Tibial artery (tissue), 4 donors: Measurements from ENCODE around the gene ATP5PD.
A peak's percentile ranks its signal among the peaks of the same experiment; 100 is the strongest.

Experiments used
- DNase-seq, 2 donors: peaks; one replicate each; pipeline ENCODE4 v3.0.0-alpha.2; 2019
- H3K27ac ChIP-seq, 2 donors: fragments of 200-600 bp; sonication (generic) in 1 of 2; 1 replicate in 1 of 2; 2 replicates in 1 of 2; pipeline ENCODE4 v1.5.1; 2018 to 2019; ENCODE audit warnings: mild to moderate bottlenecking in 1 of 2
- H3K27me3 ChIP-seq, 2 donors: fragments of 200-600 bp; sonication (generic) in 1 of 2; one replicate each; pipeline versions ENCODE4 v1.5.1 to v1.6.0; 2016 to 2019
- H3K36me3 ChIP-seq, 3 donors: fragments of 200-600 bp; sonication (generic) in 2 of 3; one replicate each; pipeline ENCODE4 v1.5.1; 2016 to 2019; ENCODE audit warnings: mild to moderate bottlenecking in 2 of 3
- H3K4me1 ChIP-seq, 4 donors: fragments of 200-600 bp; sonication (generic) in 2 of 4; 1 replicate in 3 of 4; 2 replicates in 1 of 4; pipeline ENCODE4 v1.5.1; 2016 to 2019
- H3K4me3 ChIP-seq, 2 donors: fragments of 200-600 bp; sonication (generic) in 1 of 2; 1 replicate in 1 of 2; 2 replicates in 1 of 2; pipeline ENCODE4 v1.5.1; 2018 to 2019; ENCODE audit warnings: mild to moderate bottlenecking in 2 of 2
- H3K9me3 ChIP-seq, 3 donors: fragments of 200-600 bp; sonication (generic) in 1 of 3; one replicate each; pipeline ENCODE4 v1.5.1; 2016 to 2019
- intact Hi-C: fragments of 100-400 bp; cut with DNase I; formaldehyde crosslinking; loops from one replicate; pipeline ENCODE4 v1.15.0; 2023; ENCODE audit warnings: low total_unique reads
- TF ChIP-seq, protein P1 (sequence below), 2 experiments: fragments of 200-600 bp in 1 of 2; fragments of 450-650 bp in 1 of 2; IDR thresholded peaks; one replicate each; pipeline ENCODE4 v1.5.1; 2017 to 2019; ENCODE audit warnings: antibody characterized with exemption in 2 of 2, mild to moderate bottlenecking in 1 of 2, moderate library complexity in 1 of 2

ATP5PD gene

DNA sequence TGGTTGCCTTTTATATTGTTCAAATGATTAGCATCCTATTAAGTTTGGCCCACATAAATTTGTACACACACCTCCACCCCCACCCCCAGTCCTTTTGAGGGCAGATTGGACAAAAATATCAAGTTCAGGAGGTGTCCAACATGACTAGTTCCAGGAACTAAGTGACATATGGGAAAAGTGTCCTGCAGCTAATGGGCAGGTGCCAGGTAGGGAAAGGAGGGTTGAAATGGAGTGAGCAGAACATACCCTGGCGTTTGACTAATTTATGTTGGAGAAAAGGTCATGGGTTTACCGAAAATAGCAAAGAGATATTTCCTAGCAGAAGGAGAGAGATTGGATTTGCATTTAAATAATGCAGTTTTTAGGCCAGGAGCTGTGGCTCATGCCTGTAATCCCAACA is 5.2 kb upstream of the ATP5PD start:
- intact Hi-C loops: no loop called here
- Histone ChIP-seq H3K36me3 (peaks cover 30 to 56% (median 31%) of the 10 kb centered on the region in 3 donors), H3K27ac (no peak overlapping the region), H3K27me3 (no peaks in the 10 kb centered on the region), H3K4me1 (peaks cover 0 to 21% (median 15%) of the 10 kb centered on the region in 4 donors), H3K9me3 (no peaks in the 10 kb centered on the region), H3K4me3 (no peak overlapping the region)
- TF ChIP-seq, protein P1, sequence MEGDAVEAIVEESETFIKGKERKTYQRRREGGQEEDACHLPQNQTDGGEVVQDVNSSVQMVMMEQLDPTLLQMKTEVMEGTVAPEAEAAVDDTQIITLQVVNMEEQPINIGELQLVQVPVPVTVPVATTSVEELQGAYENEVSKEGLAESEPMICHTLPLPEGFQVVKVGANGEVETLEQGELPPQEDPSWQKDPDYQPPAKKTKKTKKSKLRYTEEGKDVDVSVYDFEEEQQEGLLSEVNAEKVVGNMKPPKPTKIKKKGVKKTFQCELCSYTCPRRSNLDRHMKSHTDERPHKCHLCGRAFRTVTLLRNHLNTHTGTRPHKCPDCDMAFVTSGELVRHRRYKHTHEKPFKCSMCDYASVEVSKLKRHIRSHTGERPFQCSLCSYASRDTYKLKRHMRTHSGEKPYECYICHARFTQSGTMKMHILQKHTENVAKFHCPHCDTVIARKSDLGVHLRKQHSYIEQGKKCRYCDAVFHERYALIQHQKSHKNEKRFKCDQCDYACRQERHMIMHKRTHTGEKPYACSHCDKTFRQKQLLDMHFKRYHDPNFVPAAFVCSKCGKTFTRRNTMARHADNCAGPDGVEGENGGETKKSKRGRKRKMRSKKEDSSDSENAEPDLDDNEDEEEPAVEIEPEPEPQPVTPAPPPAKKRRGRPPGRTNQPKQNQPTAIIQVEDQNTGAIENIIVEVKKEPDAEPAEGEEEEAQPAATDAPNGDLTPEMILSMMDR (IDR thresholded peaks at IDR 0.05): no peak
- peak in 1 of 2 donors; percentile 12 for DNase-seq

DNA sequence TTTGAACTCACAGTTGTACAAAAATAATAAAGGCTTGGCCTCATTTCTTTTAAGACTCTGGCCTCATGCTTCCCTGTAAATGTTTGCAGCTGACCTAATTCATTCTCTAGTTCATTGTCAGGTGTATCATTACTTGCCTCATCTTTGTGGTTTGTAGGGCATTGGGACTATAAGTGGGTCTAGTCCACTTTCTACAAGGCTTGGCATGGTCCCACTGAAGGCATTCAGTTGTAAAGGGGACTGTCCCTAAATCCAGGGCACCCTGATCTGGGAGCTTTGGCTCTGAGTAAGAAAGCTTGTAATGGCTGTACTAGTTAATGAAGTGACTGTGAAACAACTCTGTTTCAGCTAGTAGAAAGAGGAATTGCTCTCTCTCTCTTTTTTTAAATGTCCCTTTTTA is 2.9 kb upstream of the ATP5PD start:
- Histone ChIP-seq H3K9me3 (no peaks in the 10 kb centered on the region), H3K36me3 (peaks cover 23 to 42% (median 31%) of the 10 kb centered on the region in 3 donors), H3K4me3 (no peak overlapping the region), H3K4me1 (peaks cover 0 to 29% (median 23%) of the 10 kb centered on the region in 4 donors), H3K27ac (no peak overlapping the region), H3K27me3 (no peaks in the 10 kb centered on the region)
- intact Hi-C loops: no loop called here
- peak in 1 of 2 donors; percentile 13 for DNase-seq
- TF ChIP-seq, protein P1 (IDR thresholded peaks at IDR 0.05): no peak

DNA sequence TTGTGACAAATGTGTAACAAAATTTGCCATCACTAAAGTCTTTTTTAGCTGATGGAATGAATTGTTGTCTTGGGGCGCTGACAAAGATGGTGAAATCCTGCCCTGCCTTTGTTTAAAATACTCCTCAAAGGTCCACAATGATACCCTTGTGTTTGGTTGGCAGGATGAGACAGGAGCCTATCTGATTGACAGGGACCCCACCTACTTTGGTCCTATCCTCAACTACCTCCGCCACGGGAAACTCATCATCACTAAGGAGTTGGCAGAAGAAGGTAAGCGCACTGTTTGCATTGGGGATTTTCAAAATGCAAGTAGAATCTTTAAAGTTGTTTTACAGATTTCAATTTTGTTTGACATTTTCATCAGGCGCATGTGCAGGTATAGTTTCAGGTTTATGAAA is 2.3 kb upstream of the ATP5PD start:
- H3K36me3 ChIP-seq: peaks cover 17 to 36% (median 27%) of the 10 kb centered on the region in 3 donors
- peak overlapping the region; percentile 97 to 99 for H3K27ac ChIP-seq
- H3K4me1 ChIP-seq: peaks cover 0 to 32% (median 23%) of the 10 kb centered on the region in 4 donors
- no peaks in the 10 kb centered on the region for H3K9me3 ChIP-seq
- TF ChIP-seq, protein P1 (IDR thresholded peaks at IDR 0.05): no peak
- no peaks in the 10 kb centered on the region for H3K27me3 ChIP-seq
- intact Hi-C loops: no loop called here
- no peak for DNase-seq
- H3K4me3 ChIP-seq: no peak overlapping the region

DNA sequence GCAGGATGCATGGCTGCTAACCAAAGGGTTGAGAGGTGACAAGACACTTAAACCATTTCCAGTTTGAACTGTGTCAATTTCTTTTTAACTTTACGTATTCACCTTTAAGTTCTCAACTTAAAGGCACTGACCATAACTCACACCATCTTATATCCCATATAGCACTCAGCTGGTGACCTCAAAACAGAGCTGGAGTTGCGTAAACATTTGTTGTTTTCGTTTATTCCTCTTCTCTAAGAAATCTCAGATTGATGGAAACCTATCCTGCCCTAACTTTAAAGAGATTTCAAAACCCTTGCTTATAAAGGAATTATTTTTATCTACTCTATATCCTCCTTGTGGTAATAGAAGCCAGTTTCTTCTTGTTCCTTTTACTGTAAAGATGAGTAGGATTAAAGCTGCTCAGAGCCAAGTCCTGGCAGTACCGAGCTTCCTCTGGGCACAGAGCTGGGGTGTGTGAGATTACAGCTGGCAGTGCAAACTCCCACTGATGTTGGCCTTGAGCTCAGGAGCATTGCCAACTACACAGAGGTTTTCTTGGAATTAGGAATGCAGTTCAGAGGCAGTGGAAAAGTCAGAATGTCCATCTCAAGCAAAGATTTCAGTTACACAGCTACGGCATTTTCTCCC is 1.6 kb upstream of the ATP5PD start:
- Histone ChIP-seq H3K4me3 (peak overlapping the region; percentile 82 to 94), H3K9me3 (no peaks in the 10 kb centered on the region), H3K36me3 (peaks cover 11 to 29% (median 22%) of the 10 kb centered on the region in 3 donors), H3K27me3 (no peaks in the 10 kb centered on the region), H3K4me1 (peaks cover 0 to 32% (median 23%) of the 10 kb centered on the region in 4 donors), H3K27ac (peak overlapping the region; percentile 97 to 99)
- intact Hi-C loops: no loop called here
- peak; percentile 35 to 73 for DNase-seq
- TF ChIP-seq, protein P1 (IDR thresholded peaks at IDR 0.05): no peak

DNA sequence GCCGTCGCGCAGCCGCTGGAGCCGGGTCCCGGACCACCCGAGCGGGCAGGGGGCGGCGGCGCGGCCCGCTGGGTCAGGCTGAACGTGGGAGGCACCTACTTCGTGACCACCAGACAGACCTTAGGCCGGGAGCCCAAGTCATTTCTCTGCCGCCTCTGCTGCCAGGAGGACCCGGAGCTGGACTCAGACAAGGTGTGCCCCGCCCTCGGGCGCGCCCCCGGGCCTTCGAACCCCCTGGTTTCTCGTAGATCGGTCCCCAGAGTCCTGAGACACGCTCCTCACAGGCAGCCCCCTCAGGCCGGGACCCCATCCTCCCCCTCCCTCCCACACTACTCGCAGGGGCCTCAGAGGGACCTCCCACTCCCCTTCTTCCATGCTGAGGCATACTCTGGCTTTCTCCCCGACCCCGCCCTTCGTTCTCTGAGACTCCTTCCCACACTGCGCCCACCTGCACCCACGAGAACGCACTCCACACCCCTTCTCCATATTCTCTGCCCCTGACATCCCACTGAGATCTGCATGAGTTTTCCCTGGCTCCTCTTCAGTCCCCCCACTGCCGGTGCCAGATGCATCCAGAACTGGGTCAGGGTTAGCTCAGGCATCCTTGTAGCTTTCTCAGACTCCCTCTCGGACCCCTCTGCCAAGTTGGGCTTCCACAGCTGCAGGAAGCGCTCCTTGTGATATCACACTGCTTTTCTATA is 779 bp upstream of the ATP5PD start:
- intact Hi-C loops: no loop called here
- H3K4me3 ChIP-seq: peak overlapping the region; percentile 82 to 94
- peaks cover 0 to 32% (median 23%) of the 10 kb centered on the region in 4 donors for H3K4me1 ChIP-seq
- peak; percentile 33 to 73 for DNase-seq
- TF ChIP-seq, protein P1 (IDR thresholded peaks at IDR 0.05): no peak
- no peaks in the 10 kb centered on the region for H3K9me3 ChIP-seq
- peaks cover 3 to 22% (median 15%) of the 10 kb centered on the region in 3 donors for H3K36me3 ChIP-seq
- H3K27me3 ChIP-seq: no peaks in the 10 kb centered on the region
- H3K27ac ChIP-seq: peak overlapping the region; percentile 97 to 99
